Retinal pigment epithelial cell (primary cell): Measurements from ENCODE around the gene ZNF710.

Source experiments
- DNase-seq: peaks from one replicate; pipeline ENCODE4 v3.0.0-alpha.2; 2010; ENCODE audit warnings: low read depth
- H3K4me3 ChIP-seq: 2 replicates; pipeline ENCODE4 v1.5.1; 2011; ENCODE audit warnings: mild to moderate bottlenecking, low read length, control low read depth, moderate library complexity
- CTCF ChIP-seq: conservative IDR thresholded peaks from 2 replicates; pipeline ENCODE4 v1.5.1; 2011; ENCODE audit warnings: low read depth, low read length, control low read depth, inconsistent platforms

The ZNF710 gene

GRCh38 chr15:90082140-90082715 is 81.1 kb downstream of the ZNF710 start:
- no peak for TF ChIP-seq CTCF
- DNase-seq: no peak
- no peak overlapping the region for H3K4me3 ChIP-seq

- TF ChIP-seq CTCF: no peak
- no peak overlapping the region for H3K4me3 ChIP-seq
Observed at GRCh38 chr15:90083419-90083818, 82.3 kb downstream of the ZNF710 start.

GRCh38 chr15:90083954-90084607 is 83.0 kb downstream of the ZNF710 start:
- DNase-seq: no peak
- no peak for TF ChIP-seq CTCF

More at GRCh38 chr15:90083419-90083818, 82.3 kb downstream of the ZNF710 start:
- no peak for DNase-seq

GRCh38 chr15:90084876-90085423 is 83.8 kb downstream of the ZNF710 start:
- DNase-seq: no peak
- H3K4me3 ChIP-seq: no peak overlapping the region
- no peak for TF ChIP-seq CTCF

More at GRCh38 chr15:90083954-90084607, 83.0 kb downstream of the ZNF710 start:
- no peak overlapping the region for H3K4me3 ChIP-seq

GRCh38 chr15:90085565-90085964 is 84.4 kb downstream of the ZNF710 start:
- no peak for DNase-seq
- no peak for TF ChIP-seq CTCF
- H3K4me3 ChIP-seq: no peak overlapping the region

- H3K4me3 ChIP-seq: no peak overlapping the region
- peak; percentile 76 for TF ChIP-seq CTCF
- DNase-seq: no peak
Observed at GRCh38 chr15:90086868-90087268, 85.7 kb downstream of the ZNF710 start.

- no peak for DNase-seq
- TF ChIP-seq CTCF: peak; percentile 33
- no peak overlapping the region for H3K4me3 ChIP-seq
Observed at GRCh38 chr15:90087454-90088154, 86.5 kb downstream of the ZNF710 start.
